ENCODE data around the gene GLDC.

GLDC gene

GRCh38 chr9:6590772-6591384, 54.7 kb downstream of the GLDC start:
- H3K9me3 ChIP-seq (ENCODE audit: insufficient read depth, low read length): no peaks in the 10 kb centered on the region
- H3K4me3 ChIP-seq (ENCODE audit: insufficient read length, low read depth): no peak overlapping the region
- no peak overlapping the region for H3K9ac ChIP-seq (ENCODE audit: insufficient read length, low read depth)
- DNase-seq (ENCODE audit: low read depth, low spot score): no peak
- no peaks in the 10 kb centered on the region for H3K27me3 ChIP-seq (ENCODE audit: insufficient read depth, insufficient read length)
- no peaks in the 10 kb centered on the region for H3K4me1 ChIP-seq (ENCODE audit: insufficient read depth, insufficient read length)
- H3K36me3 ChIP-seq (ENCODE audit: insufficient read depth, insufficient read length, low read length): no peaks in the 10 kb centered on the region
- no peak for TF ChIP-seq YY1 (IDR thresholded peaks at IDR 0.05; ENCODE audit: insufficient read depth, insufficient read length)
- no peak for TF ChIP-seq SUZ12 (IDR thresholded peaks at IDR 0.05; ENCODE audit: extremely low read depth, insufficient read depth, insufficient read length)
- no peak for TF ChIP-seq ZNF274 (IDR thresholded peaks at IDR 0.05; ENCODE audit: low read depth, low read length)

- H3K36me3 ChIP-seq (ENCODE audit: insufficient read depth, insufficient read length, low read length): no peaks in the 10 kb centered on the region
- TF ChIP-seq ZNF274 (IDR thresholded peaks at IDR 0.05; ENCODE audit: low read depth, low read length) (no peak), SUZ12 (IDR thresholded peaks at IDR 0.05; ENCODE audit: extremely low read depth, insufficient read depth, insufficient read length) (no peak), YY1 (IDR thresholded peaks at IDR 0.05; ENCODE audit: insufficient read depth, insufficient read length) (no peak)
- no peak overlapping the region for H3K9ac ChIP-seq (ENCODE audit: insufficient read length, low read depth)
Observed at GRCh38 chr9:6590334-6590733, 55.2 kb downstream of the GLDC start.

GRCh38 chr9:6584881-6585597, 60.5 kb downstream of the GLDC start:
- Histone ChIP-seq H3K9ac (ENCODE audit: insufficient read length, low read depth) (no peak overlapping the region), H3K36me3 (ENCODE audit: insufficient read depth, insufficient read length, low read length) (peaks cover 2% of the 10 kb centered on the region), H3K27me3 (ENCODE audit: insufficient read depth, insufficient read length) (no peaks in the 10 kb centered on the region), H3K4me1 (ENCODE audit: insufficient read depth, insufficient read length) (no peaks in the 10 kb centered on the region), H3K9me3 (ENCODE audit: insufficient read depth, low read length) (no peaks in the 10 kb centered on the region), H3K4me3 (ENCODE audit: insufficient read length, low read depth) (no peak overlapping the region)
- DNase-seq (ENCODE audit: low read depth, low spot score): no peak
- TF ChIP-seq ZNF274 (IDR thresholded peaks at IDR 0.05; ENCODE audit: low read depth, low read length) (no peak), YY1 (IDR thresholded peaks at IDR 0.05; ENCODE audit: insufficient read depth, insufficient read length) (no peak)

More at GRCh38 chr9:6590334-6590733, 55.2 kb downstream of the GLDC start:
- Histone ChIP-seq H3K27me3 (ENCODE audit: insufficient read depth, insufficient read length) (no peaks in the 10 kb centered on the region), H3K9me3 (ENCODE audit: insufficient read depth, low read length) (no peaks in the 10 kb centered on the region), H3K4me3 (ENCODE audit: insufficient read length, low read depth) (no peak overlapping the region), H3K4me1 (ENCODE audit: insufficient read depth, insufficient read length) (no peaks in the 10 kb centered on the region)
- DNase-seq (ENCODE audit: low read depth, low spot score): no peak

GRCh38 chr9:6581253-6581652, 64.3 kb downstream of the GLDC start:
- TF ChIP-seq ZNF274 (IDR thresholded peaks at IDR 0.05; ENCODE audit: low read depth, low read length): no peak
- no peak for DNase-seq (ENCODE audit: low read depth, low spot score)
- H3K4me1 ChIP-seq (ENCODE audit: insufficient read depth, insufficient read length): no peaks in the 10 kb centered on the region
- H3K9me3 ChIP-seq (ENCODE audit: insufficient read depth, low read length): no peaks in the 10 kb centered on the region
- H3K36me3 ChIP-seq (ENCODE audit: insufficient read depth, insufficient read length, low read length): peaks cover 2% of the 10 kb centered on the region
- H3K27me3 ChIP-seq (ENCODE audit: insufficient read depth, insufficient read length): no peaks in the 10 kb centered on the region
- H3K4me3 ChIP-seq (ENCODE audit: insufficient read length, low read depth): no peak overlapping the region
- H3K9ac ChIP-seq (ENCODE audit: insufficient read length, low read depth): no peak overlapping the region

GRCh38 chr9:6579613-6580012, 65.9 kb downstream of the GLDC start:
- no peak for TF ChIP-seq YY1 (IDR thresholded peaks at IDR 0.05; ENCODE audit: insufficient read depth, insufficient read length)
- no peak for TF ChIP-seq SUZ12 (IDR thresholded peaks at IDR 0.05; ENCODE audit: extremely low read depth, insufficient read depth, insufficient read length)
- Histone ChIP-seq H3K4me3 (ENCODE audit: insufficient read length, low read depth) (no peak overlapping the region), H3K36me3 (ENCODE audit: insufficient read depth, insufficient read length, low read length) (peaks cover under 1% of the 10 kb centered on the region), H3K9ac (ENCODE audit: insufficient read length, low read depth) (no peak overlapping the region), H3K27me3 (ENCODE audit: insufficient read depth, insufficient read length) (no peaks in the 10 kb centered on the region), H3K4me1 (ENCODE audit: insufficient read depth, insufficient read length) (peaks cover 3% of the 10 kb centered on the region), H3K9me3 (ENCODE audit: insufficient read depth, low read length) (no peaks in the 10 kb centered on the region)
- DNase-seq (ENCODE audit: low read depth, low spot score): no peak

GRCh38 chr9:6576987-6577386, 68.5 kb downstream of the GLDC start:
- H3K9me3 ChIP-seq (ENCODE audit: insufficient read depth, low read length): no peaks in the 10 kb centered on the region
- no peak for TF ChIP-seq ZNF274 (IDR thresholded peaks at IDR 0.05; ENCODE audit: low read depth, low read length)
- no peak for TF ChIP-seq YY1 (IDR thresholded peaks at IDR 0.05; ENCODE audit: insufficient read depth, insufficient read length)
- no peak for TF ChIP-seq SUZ12 (IDR thresholded peaks at IDR 0.05; ENCODE audit: extremely low read depth, insufficient read depth, insufficient read length)
- H3K9ac ChIP-seq (ENCODE audit: insufficient read length, low read depth): no peak overlapping the region
- no peaks in the 10 kb centered on the region for H3K27me3 ChIP-seq (ENCODE audit: insufficient read depth, insufficient read length)
- no peak overlapping the region for H3K4me3 ChIP-seq (ENCODE audit: insufficient read length, low read depth)
- H3K36me3 ChIP-seq (ENCODE audit: insufficient read depth, insufficient read length, low read length): no peaks in the 10 kb centered on the region
- peaks cover 3% of the 10 kb centered on the region for H3K4me1 ChIP-seq (ENCODE audit: insufficient read depth, insufficient read length)
- no peak for DNase-seq (ENCODE audit: low read depth, low spot score)

- H3K27me3 ChIP-seq (ENCODE audit: insufficient read depth, insufficient read length): no peaks in the 10 kb centered on the region
- no peaks in the 10 kb centered on the region for H3K9me3 ChIP-seq (ENCODE audit: insufficient read depth, low read length)
- H3K4me3 ChIP-seq (ENCODE audit: insufficient read length, low read depth): no peak overlapping the region
- H3K9ac ChIP-seq (ENCODE audit: insufficient read length, low read depth): no peak overlapping the region
- no peaks in the 10 kb centered on the region for H3K36me3 ChIP-seq (ENCODE audit: insufficient read depth, insufficient read length, low read length)
- no peak for TF ChIP-seq ZNF274 (IDR thresholded peaks at IDR 0.05; ENCODE audit: low read depth, low read length)
- H3K4me1 ChIP-seq (ENCODE audit: insufficient read depth, insufficient read length): peaks cover 3% of the 10 kb centered on the region
- DNase-seq (ENCODE audit: low read depth, low spot score): no peak
Observed at GRCh38 chr9:6575324-6576034, 70.0 kb downstream of the GLDC start.

Measured in NT2/D1 (cell line).